HepG2 (cell line): ENCODE results near the gene FAM156A. TPM values are rescaled to one million over a fixed set of nuclear protein-coding genes. Genes with fewer than 3 reads are reported as not detected.

ENCODE experiments used
- ATAC-seq: fragments of 200-7000 bp; cut with Tn5 transposase; 3 replicates; pipeline ENCODE4 v1.9.1; 2020; ENCODE audit warnings: mild to moderate bottlenecking, moderate library complexity
- BruUV-seq: library from RNA; stranded (reverse); fragments of 400-500 nt; replicated peaks from 2 replicates; lab custom pipeline; 2021; lab: Mats Ljungman, UMichigan
- CTCF ChIA-PET: fragments of 300-600 bp; formaldehyde crosslinking; extraction: SDS; loops from one replicate; lab custom pipeline; 2021; ENCODE audit warnings: low total read pairs, inconsistent platforms, low intra/inter-chr PET ratio; lab: Yijun Ruan, JAX
- POLR2A ChIA-PET: fragments of 350-600 bp; sonication (Branson Sonifier 250); formaldehyde crosslinking; loops from one replicate; lab custom pipeline; 2020; ENCODE audit warnings: antibody characterized with exemption, inconsistent platforms; lab: Yijun Ruan, JAX
- DNase-seq: peaks from one replicate; pipeline ENCODE4 v3.0.0-alpha.2; 2015; ENCODE audit warnings: low spot score
- FAIRE-seq: peaks from 3 replicates; lab custom pipeline; 2011; peaks lifted over from hg19 to GRCh38; lab: Jason Lieb, UNC
- H2AFZ ChIP-seq: one replicate; pipeline ENCODE4 v1.6.1; 2011; ENCODE audit warnings: low read length, inconsistent platforms
- H3K27ac ChIP-seq: fragments of 300-600 bp; 3 replicates; pipeline ENCODE4 v1.8.0; 2011; ENCODE audit warnings: mixed run types, mild to moderate bottlenecking, mixed read lengths, low read length, inconsistent platforms; ENCODE audit not compliant: insufficient read depth; ENCODE audit errors: extremely low read length
- H3K27me3 ChIP-seq, 2 experiments: fragments of 200-600 bp in 1 of 2; 2 replicates in 1 of 2; 3 replicates in 1 of 2; pipeline versions ENCODE4 v1.6.0 to v1.8.0; 2011; ENCODE audit warnings: low read length in 2 of 2, mild to moderate bottlenecking in 2 of 2, moderate library complexity in 2 of 2, inconsistent platforms in 1 of 2; ENCODE audit not compliant: insufficient read depth in 2 of 2, control insufficient read depth in 1 of 2
- H3K36me3 ChIP-seq, 2 experiments: fragments of 200-600 bp in 1 of 2; replicated peaks in 1 of 2; 2 replicates in 1 of 2; 3 replicates in 1 of 2; pipeline versions ENCODE4 v1.5.1 to v1.8.0; 2011; ENCODE audit warnings: low read length in 2 of 2, inconsistent platforms in 1 of 2; ENCODE audit not compliant: insufficient read depth in 2 of 2, control insufficient read depth in 1 of 2
- H3K4me1 ChIP-seq: 2 replicates; pipeline ENCODE4 v1.5.1; 2012; ENCODE audit warnings: low read length, inconsistent platforms; ENCODE audit not compliant: insufficient read depth
- H3K4me2 ChIP-seq: 2 replicates; pipeline ENCODE4 v1.6.0; 2011; ENCODE audit warnings: low read depth, low read length, inconsistent platforms
- H3K4me3 ChIP-seq, 3 experiments: fragments of 200-600 bp in 1 of 3; sonication (generic), shearing (Covaris generic) in 1 of 3; replicated peaks in 1 of 3; 2 replicates each; pipeline ENCODE4 v1.5.1; 2011 to 2016; ENCODE audit warnings: low read length in 3 of 3, inconsistent platforms in 2 of 3, low read depth in 2 of 3, mild to moderate bottlenecking in 2 of 3, control low read depth in 1 of 3, mixed read lengths in 1 of 3; ENCODE audit not compliant: insufficient read depth in 1 of 3
- H3K79me2 ChIP-seq: one replicate; pipeline ENCODE4 v1.6.1; 2011; ENCODE audit warnings: low read length, inconsistent platforms; ENCODE audit not compliant: insufficient read depth
- H3K9ac ChIP-seq: 2 replicates; pipeline ENCODE4 v1.6.0; 2011; ENCODE audit warnings: mild to moderate bottlenecking, low read depth, low read length, inconsistent platforms; ENCODE audit not compliant: insufficient read depth
- H3K9me3 ChIP-seq: 2 replicates; pipeline ENCODE4 v1.5.1; 2012; ENCODE audit warnings: mild to moderate bottlenecking, low read length
- H4K20me1 ChIP-seq: 2 replicates; pipeline ENCODE4 v1.6.0; 2011; ENCODE audit warnings: inconsistent platforms, mild to moderate bottlenecking, low read length, moderate library complexity; ENCODE audit not compliant: insufficient read depth
- HMGA1 ChIP-seq: sonication (generic); formaldehyde crosslinking; conservative IDR thresholded peaks from 2 replicates; pipeline ENCODE4 v1.4.0; 2020; ENCODE audit warnings: missing genetic modification reagents
- IKZF4 ChIP-seq: sonication (generic); formaldehyde crosslinking; IDR thresholded peaks from 2 replicates; pipeline ENCODE4 v1.5.1; 2020; ENCODE audit warnings: borderline replicate concordance, mild to moderate bottlenecking, low read depth, missing genetic modification reagents; ENCODE audit errors: not compliant biosample characterization
- MLLT10 ChIP-seq: sonication (generic); formaldehyde crosslinking; IDR thresholded peaks from 2 replicates; pipeline ENCODE4 v1.4.0; 2020; ENCODE audit warnings: missing genetic modification reagents
- NFATC3 ChIP-seq: sonication (generic); formaldehyde crosslinking; IDR thresholded peaks from 2 replicates; pipeline ENCODE4 v1.5.1; 2020; ENCODE audit warnings: mild to moderate bottlenecking, missing genetic modification reagents
- RARA ChIP-seq: IDR thresholded peaks from 2 replicates; pipeline ENCODE4 v1.6.1; 2016; ENCODE audit warnings: missing genetic modification reagents, missing compliant biosample characterization
- RFX5 ChIP-seq: IDR thresholded peaks from 2 replicates; pipeline ENCODE4 v1.6.1; 2011; ENCODE audit warnings: low read depth, low read length, improper control_type of control experiment
- U2AF1 ChIP-seq: fragments of 200-400 bp; formaldehyde crosslinking; optimal IDR thresholded peaks from 2 replicates; pipeline ENCODE3; 2017; ENCODE audit warnings: mild to moderate bottlenecking, low read depth, low read length
- ZNF33A ChIP-seq: sonication (generic); formaldehyde crosslinking; IDR thresholded peaks from 2 replicates; pipeline ENCODE4 v1.5.1; 2020; ENCODE audit warnings: missing genetic modification reagents, mild to moderate bottlenecking, moderate library complexity, borderline replicate concordance
- ZNF569 ChIP-seq: sonication (generic); formaldehyde crosslinking; IDR thresholded peaks from 2 replicates; pipeline ENCODE4 v1.5.0; 2020; ENCODE audit warnings: mild to moderate bottlenecking, missing genetic modification reagents, moderate library complexity, borderline replicate concordance
- ZNF589 ChIP-seq: sonication (generic); formaldehyde crosslinking; conservative IDR thresholded peaks from 2 replicates; pipeline ENCODE4 v1.8.0; 2022; ENCODE audit warnings: mild to moderate bottlenecking, moderate library complexity, missing genetic modification reagents
- ZNF644 ChIP-seq: IDR thresholded peaks from 2 replicates; pipeline ENCODE4 v1.6.1; 2016; ENCODE audit warnings: low read depth
- ZNF773 ChIP-seq: sonication (generic); formaldehyde crosslinking; IDR thresholded peaks from 2 replicates; pipeline ENCODE4 v1.4.0; 2020; ENCODE audit warnings: missing genetic modification reagents, borderline replicate concordance
- ZNF788 ChIP-seq: sonication (generic); formaldehyde crosslinking; IDR thresholded peaks from 2 replicates; pipeline ENCODE4 v1.5.0; 2020; ENCODE audit warnings: mild to moderate bottlenecking, missing genetic modification reagents, borderline replicate concordance
- WGBS: methylation state at CpG from one replicate; pipeline ENCODE4 v1.1.6; 2017; ENCODE audit warnings: low lambda C conversion rate; 5-methylcytosine and 5-hydroxymethylcytosine counted together
- in situ Hi-C: cut with HindIII; loops from 2 replicates; pipeline ENCODE4 v1.10.0; 2017; ENCODE audit warnings: low pct_unique_long_range_greater_than_20kb; ENCODE audit not compliant: extremely low pct_ligation_motif_present
- intact Hi-C: fragments of 100-400 bp; cut with micrococcal nuclease; formaldehyde crosslinking; loops from one replicate; pipeline ENCODE4 v1.10.0; 2022; ENCODE audit not compliant: unreplicated experiment
- polyA plus RNA-seq, 8 experiments: library from polyadenylated mRNA; depleted of rRNA in 3 of 8; stranded (reverse) in 7 of 8; unstranded in 1 of 8; fragments of >200 nt; fragmentation: Illumina TruSeq in 4 of 8; extraction: Trizol in 4 of 8; gene quantifications; 2 replicates each; pipeline versions ENCODE4 v1.2.1 to v1.2.3, GENCODE V29; 2011 to 2016; ENCODE audit warnings: low read depth in 4 of 8, missing spikeins in 1 of 8, mixed read lengths in 1 of 8; ENCODE audit not compliant: insufficient read depth in 1 of 8
- total RNA-seq, 5 experiments: library from RNA; depleted of rRNA; stranded (reverse); fragments of >200 nt; fragmentation: Illumina TruSeq; extraction: Trizol; gene quantifications; 2 replicates each; pipeline ENCODE4 v1.2.3, GENCODE V29; 2016; ENCODE audit warnings: low read depth in 1 of 5
- TF ChIP-seq, protein P1 (sequence below): sonication (generic); formaldehyde crosslinking; IDR thresholded peaks from 2 replicates; pipeline ENCODE4 v1.4.0; 2020; ENCODE audit warnings: missing genetic modification reagents
- TF ChIP-seq, protein P2 (sequence below): sonication (generic); formaldehyde crosslinking; IDR thresholded peaks from 2 replicates; pipeline ENCODE4 v1.8.0; 2023; ENCODE audit warnings: mild to moderate bottlenecking, missing genetic modification reagents
- TF ChIP-seq, protein P3 (sequence below): sonication (generic); formaldehyde crosslinking; IDR thresholded peaks from 2 replicates; pipeline ENCODE4 v1.4.0; 2020; ENCODE audit warnings: mild to moderate bottlenecking, missing genetic modification reagents

The FAM156A gene
- total and polyA plus RNA-seq, 2 of the 13 experiments (the other 11 are each of a cell fraction or from before 2014, with no cell fraction given): 15.4 to 53.8 TPM

DNA sequence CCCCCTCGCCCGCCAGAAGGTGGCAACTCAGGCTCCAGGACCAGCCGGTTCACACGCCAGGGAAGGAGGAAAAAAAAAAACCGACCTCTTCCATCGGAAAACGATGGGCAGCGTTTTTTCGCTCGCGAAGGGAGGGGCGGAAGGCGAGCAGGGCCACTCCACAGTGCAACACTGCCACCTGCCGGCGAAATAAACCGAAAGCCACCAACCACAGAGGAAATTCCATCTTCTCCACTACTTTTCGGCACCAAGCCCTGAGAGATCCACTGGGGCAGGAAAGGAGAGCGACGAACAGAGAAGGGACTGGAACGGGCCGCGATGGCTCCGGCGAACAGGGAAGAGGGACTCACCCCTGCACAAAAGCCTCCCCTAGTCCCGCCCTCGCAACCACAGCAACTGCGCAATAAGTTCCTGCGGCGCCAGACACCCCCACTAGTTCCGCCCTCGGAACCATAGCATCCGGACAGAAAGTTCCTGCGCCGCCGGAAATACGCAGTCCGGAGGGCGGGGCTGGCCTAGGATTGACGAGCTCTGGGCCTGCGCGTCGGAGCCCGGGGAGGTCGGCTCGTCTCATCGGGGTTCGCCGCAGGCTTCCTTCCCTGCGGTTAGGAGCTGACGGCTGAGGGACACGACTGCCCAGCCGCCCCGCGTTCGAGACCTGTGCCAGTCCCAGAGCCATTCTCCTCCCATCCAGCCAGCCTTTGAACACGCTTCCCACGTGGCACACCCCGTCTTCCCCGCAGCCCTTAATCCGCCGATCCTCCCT lies 23.4 kb downstream of the FAM156A start (continued):
- TF ChIP-seq HMGA1 (CRISPR knock-in tag): no peak
- no peak for TF ChIP-seq RARA
- TF ChIP-seq MLLT10 (CRISPR knock-in tag): no peak
- TF ChIP-seq U2AF1: peak; percentile 33
- TF ChIP-seq ZNF589 (CRISPR knock-in tag): 0 out of 2 replicates have a peak, but pooled peaks have one; percentile 58
- TF ChIP-seq NFATC3 (CRISPR knock-in tag): no peak
- peak; percentile 79; the same call in 1 of the 2 replicates for TF ChIP-seq ZNF788 (CRISPR knock-in tag)
- TF ChIP-seq, protein P1, sequence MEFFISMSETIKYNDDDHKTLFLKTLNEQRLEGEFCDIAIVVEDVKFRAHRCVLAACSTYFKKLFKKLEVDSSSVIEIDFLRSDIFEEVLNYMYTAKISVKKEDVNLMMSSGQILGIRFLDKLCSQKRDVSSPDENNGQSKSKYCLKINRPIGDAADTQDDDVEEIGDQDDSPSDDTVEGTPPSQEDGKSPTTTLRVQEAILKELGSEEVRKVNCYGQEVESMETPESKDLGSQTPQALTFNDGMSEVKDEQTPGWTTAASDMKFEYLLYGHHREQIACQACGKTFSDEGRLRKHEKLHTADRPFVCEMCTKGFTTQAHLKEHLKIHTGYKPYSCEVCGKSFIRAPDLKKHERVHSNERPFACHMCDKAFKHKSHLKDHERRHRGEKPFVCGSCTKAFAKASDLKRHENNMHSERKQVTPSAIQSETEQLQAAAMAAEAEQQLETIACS (CRISPR knock-in tag): no peak
- TF ChIP-seq ZNF773: no peak
- no peak for TF ChIP-seq IKZF4 (CRISPR knock-in tag)
- no peak for TF ChIP-seq ZNF644 (CRISPR knock-in tag)

DNA sequence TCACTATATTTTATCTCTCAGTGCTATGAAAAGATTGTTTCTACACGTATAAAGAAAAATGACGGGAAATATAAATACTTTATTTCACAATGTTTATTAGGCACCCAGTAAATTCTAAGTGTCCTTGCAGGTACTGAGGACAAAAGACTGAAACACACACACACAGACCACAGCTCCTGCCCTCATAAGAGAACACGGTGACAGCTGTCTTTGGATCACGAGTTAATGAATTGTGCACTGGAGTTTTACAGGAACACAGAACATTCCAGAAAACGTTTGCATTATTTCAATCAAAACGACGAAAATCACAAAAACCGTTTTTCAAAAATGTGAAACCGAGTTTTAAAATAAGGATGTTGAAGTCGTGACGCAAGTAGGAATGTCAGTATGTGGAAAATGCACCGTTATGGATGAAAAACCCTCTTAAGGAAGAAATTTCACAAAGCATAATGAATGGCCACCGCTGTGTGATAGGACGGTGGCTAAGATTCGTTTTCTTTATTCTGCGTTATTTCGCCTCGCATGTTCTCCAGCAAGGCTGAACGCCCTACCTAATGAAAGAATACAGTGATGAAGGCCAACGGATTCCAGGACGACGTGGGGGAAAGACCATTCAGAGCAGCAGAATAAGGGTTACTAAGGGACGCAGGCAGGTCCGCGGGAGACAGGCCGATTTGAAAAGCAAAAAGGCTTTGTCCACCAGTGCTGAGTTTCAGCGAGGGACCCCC lies 24.2 kb downstream of the FAM156A start:
- Histone ChIP-seq H3K9ac (peak overlapping the region; percentile 64), H3K9me3 (no peaks in the 10 kb centered on the region), H3K4me2 (peak overlapping the region; percentile 94), H3K4me1 (peaks cover 13% of the 10 kb centered on the region), H3K27me3 (no peaks in the 10 kb centered on the region), H3K79me2 (no peaks in the 10 kb centered on the region), H3K36me3 (no peaks in the 10 kb centered on the region), H3K4me3 (peak overlapping the region; percentile 70 to 79 (median 71)), H2AFZ (no peak overlapping the region), H3K27ac (peak overlapping the region; percentile 80), H4K20me1 (no peaks in the 10 kb centered on the region)
- CTCF ChIA-PET: no interaction called here
- ATAC-seq (no peak; the same call in 2 of the 3 replicates), FAIRE-seq (peak; percentile 60), DNase-seq (no peak)
- no TSS peak for BruUV-seq
- POLR2A ChIA-PET: no interaction called here
- in situ Hi-C loops: no loop called here
- intact Hi-C loops: no loop called here
- 3% methylated on average over 26 of the region's 27 CpGs for WGBS
- no peak for TF ChIP-seq ZNF569 (CRISPR knock-in tag)
- TF ChIP-seq ZNF33A (CRISPR knock-in tag): no peak
- TF ChIP-seq, protein P2, sequence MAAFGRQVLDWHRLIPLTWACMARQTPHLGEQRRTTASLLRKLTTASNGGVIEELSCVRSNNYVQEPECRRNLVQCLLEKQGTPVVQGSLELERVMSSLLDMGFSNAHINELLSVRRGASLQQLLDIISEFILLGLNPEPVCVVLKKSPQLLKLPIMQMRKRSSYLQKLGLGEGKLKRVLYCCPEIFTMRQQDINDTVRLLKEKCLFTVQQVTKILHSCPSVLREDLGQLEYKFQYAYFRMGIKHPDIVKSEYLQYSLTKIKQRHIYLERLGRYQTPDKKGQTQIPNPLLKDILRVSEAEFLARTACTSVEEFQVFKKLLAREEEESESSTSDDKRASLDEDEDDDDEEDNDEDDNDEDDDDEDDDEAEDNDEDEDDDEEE (CRISPR knock-in tag): 0 out of 2 replicates have a peak, but pooled peaks have one; percentile 23
- TF ChIP-seq RFX5: peak; percentile 35; the same call in 1 of the 2 replicates
- TF ChIP-seq, protein P3, sequence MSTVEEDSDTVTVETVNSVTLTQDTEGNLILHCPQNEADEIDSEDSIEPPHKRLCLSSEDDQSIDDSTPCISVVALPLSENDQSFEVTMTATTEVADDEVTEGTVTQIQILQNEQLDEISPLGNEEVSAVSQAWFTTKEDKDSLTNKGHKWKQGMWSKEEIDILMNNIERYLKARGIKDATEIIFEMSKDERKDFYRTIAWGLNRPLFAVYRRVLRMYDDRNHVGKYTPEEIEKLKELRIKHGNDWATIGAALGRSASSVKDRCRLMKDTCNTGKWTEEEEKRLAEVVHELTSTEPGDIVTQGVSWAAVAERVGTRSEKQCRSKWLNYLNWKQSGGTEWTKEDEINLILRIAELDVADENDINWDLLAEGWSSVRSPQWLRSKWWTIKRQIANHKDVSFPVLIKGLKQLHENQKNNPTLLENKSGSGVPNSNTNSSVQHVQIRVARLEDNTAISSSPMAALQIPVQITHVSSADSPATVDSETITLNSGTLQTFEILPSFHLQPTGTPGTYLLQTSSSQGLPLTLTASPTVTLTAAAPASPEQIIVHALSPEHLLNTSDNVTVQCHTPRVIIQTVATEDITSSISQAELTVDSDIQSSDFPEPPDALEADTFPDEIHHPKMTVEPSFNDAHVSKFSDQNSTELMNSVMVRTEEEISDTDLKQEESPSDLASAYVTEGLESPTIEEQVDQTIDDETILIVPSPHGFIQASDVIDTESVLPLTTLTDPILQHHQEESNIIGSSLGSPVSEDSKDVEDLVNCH (CRISPR knock-in tag): no peak
